ENCODE results near the gene BAZ2B. TPM values are rescaled to one million over a fixed set of nuclear protein-coding genes. Genes with fewer than 3 reads are reported as not detected.

The BAZ2B gene
- total and polyA plus RNA-seq, 3 donors from 2014 or later, result 23.5 to 132 (median 119) TPM

GRCh38 chr2:159279700-159280099 lies 336.6 kb downstream of the BAZ2B start:
- H3K4me3 ChIP-seq, result no peak overlapping the region
- no peaks in the 10 kb centered on the region for H3K27me3 ChIP-seq
- intact Hi-C loops (cut with DNase I; ENCODE audit: low total_unique reads), result no loop called here
- no peak overlapping the region for H3K27ac ChIP-seq
- WGBS, 2 donors, result 95 to 96% methylated on average over 2 of the region's 2 CpGs
- TF ChIP-seq POLR2A (IDR thresholded peaks at IDR 0.05), result no peak
- TF ChIP-seq, protein P1, sequence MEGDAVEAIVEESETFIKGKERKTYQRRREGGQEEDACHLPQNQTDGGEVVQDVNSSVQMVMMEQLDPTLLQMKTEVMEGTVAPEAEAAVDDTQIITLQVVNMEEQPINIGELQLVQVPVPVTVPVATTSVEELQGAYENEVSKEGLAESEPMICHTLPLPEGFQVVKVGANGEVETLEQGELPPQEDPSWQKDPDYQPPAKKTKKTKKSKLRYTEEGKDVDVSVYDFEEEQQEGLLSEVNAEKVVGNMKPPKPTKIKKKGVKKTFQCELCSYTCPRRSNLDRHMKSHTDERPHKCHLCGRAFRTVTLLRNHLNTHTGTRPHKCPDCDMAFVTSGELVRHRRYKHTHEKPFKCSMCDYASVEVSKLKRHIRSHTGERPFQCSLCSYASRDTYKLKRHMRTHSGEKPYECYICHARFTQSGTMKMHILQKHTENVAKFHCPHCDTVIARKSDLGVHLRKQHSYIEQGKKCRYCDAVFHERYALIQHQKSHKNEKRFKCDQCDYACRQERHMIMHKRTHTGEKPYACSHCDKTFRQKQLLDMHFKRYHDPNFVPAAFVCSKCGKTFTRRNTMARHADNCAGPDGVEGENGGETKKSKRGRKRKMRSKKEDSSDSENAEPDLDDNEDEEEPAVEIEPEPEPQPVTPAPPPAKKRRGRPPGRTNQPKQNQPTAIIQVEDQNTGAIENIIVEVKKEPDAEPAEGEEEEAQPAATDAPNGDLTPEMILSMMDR (IDR thresholded peaks at IDR 0.05), result no peak
- no peaks in the 10 kb centered on the region for H3K36me3 ChIP-seq (ENCODE audit: low read depth, missing control alignments)
- DNase-seq, result no peak
- H3K9me3 ChIP-seq, result no peaks in the 10 kb centered on the region
- peaks cover 1% of the 10 kb centered on the region for H3K4me1 ChIP-seq

GRCh38 chr2:159275111-159275510 lies 341.2 kb downstream of the BAZ2B start:
- no peak overlapping the region for H3K27ac ChIP-seq
- 96% methylated on average over 1 of the region's 1 CpG for WGBS, 2 donors
- H3K4me1 ChIP-seq, result no peaks in the 10 kb centered on the region
- TF ChIP-seq, protein P1 (IDR thresholded peaks at IDR 0.05), result no peak
- no peak for TF ChIP-seq POLR2A (IDR thresholded peaks at IDR 0.05)
- no peak for DNase-seq
- no peaks in the 10 kb centered on the region for H3K27me3 ChIP-seq
- no peaks in the 10 kb centered on the region for H3K9me3 ChIP-seq
- intact Hi-C loops (cut with DNase I; ENCODE audit: low total_unique reads), result no loop called here
- no peak overlapping the region for H3K4me3 ChIP-seq
- H3K36me3 ChIP-seq (ENCODE audit: low read depth, missing control alignments), result no peaks in the 10 kb centered on the region

DNA sequence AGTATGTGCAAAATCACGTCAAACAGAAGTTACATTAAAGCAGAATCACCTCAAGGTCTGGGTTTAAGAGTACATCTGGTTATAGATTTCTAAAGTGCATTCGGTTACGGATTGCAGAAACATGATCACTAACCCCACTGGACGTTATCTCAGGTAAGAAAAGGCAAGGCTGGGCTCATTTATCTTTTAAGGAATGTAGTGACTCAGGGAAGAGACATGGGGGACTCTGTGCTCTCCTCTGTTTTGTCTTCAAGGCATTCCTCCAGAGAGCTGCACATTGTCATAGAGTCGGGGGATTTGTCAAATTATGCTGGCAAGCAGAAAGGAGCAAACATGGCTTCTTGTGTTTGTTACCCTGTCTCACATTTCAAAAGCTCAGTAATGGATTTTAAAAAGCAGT lies 344.2 kb downstream of the BAZ2B start:
- intact Hi-C loops (cut with DNase I; ENCODE audit: low total_unique reads), result no loop called here

GRCh38 chr2:159270744-159271379 lies 345.5 kb downstream of the BAZ2B start:
- H3K27me3 ChIP-seq, result no peaks in the 10 kb centered on the region
- no peak for DNase-seq
- no peaks in the 10 kb centered on the region for H3K9me3 ChIP-seq
- 93 to 94% methylated on average over 4 of the region's 4 CpGs for WGBS, 2 donors
- no peak overlapping the region for H3K4me3 ChIP-seq
- H3K4me1 ChIP-seq, result no peaks in the 10 kb centered on the region
- TF ChIP-seq POLR2A (IDR thresholded peaks at IDR 0.05), result no peak
- TF ChIP-seq, protein P1 (IDR thresholded peaks at IDR 0.05), result no peak
- no peaks in the 10 kb centered on the region for H3K36me3 ChIP-seq (ENCODE audit: low read depth, missing control alignments)
- H3K27ac ChIP-seq, result no peak overlapping the region
- intact Hi-C loops (cut with DNase I; ENCODE audit: low total_unique reads), result no loop called here

More for the DNA sequence above, 344.2 kb downstream of the BAZ2B start:
- Histone ChIP-seq H3K27ac (no peak overlapping the region), H3K9me3 (no peaks in the 10 kb centered on the region), H3K27me3 (no peaks in the 10 kb centered on the region), H3K4me3 (no peak overlapping the region), H3K36me3 (ENCODE audit: low read depth, missing control alignments) (no peaks in the 10 kb centered on the region), H3K4me1 (no peaks in the 10 kb centered on the region)
- WGBS, 2 donors, result 87 to 90% methylated on average over 5 of the region's 5 CpGs
- no peak for DNase-seq
- TF ChIP-seq, protein P1 (IDR thresholded peaks at IDR 0.05), result no peak

Small RNA genes within 50 kb of the gene (small RNA-seq; reads per million reads assigned to genes)
- gene RF00019, result 0 reads per million in 2 donors

Other genes with a start within 250 kb of the BAZ2B start
- 100 to 1,000 TPM in 1 of 2 donors, 10 to 100 TPM in 1; 89.4 to 115 TPM for gene MARCHF7, start 96.0 kb upstream of the BAZ2B start, total RNA-seq
- 97.8 TPM for gene MARCHF7, start 96.0 kb upstream of the BAZ2B start, polyA plus RNA-seq (ENCODE audit: insufficient read depth, low read depth, low replicate concordance)
- 10 to 100 TPM; 18.3 to 26.4 TPM for gene CD302, start 181.7 kb upstream of the BAZ2B start, total RNA-seq
- 23.2 TPM for gene CD302, start 181.7 kb upstream of the BAZ2B start, polyA plus RNA-seq (ENCODE audit: insufficient read depth, low read depth, low replicate concordance)

Data from testis (tissue), 3 donors.